ENCODE data around the gene TLE4.

- TF ChIP-seq, protein P1, sequence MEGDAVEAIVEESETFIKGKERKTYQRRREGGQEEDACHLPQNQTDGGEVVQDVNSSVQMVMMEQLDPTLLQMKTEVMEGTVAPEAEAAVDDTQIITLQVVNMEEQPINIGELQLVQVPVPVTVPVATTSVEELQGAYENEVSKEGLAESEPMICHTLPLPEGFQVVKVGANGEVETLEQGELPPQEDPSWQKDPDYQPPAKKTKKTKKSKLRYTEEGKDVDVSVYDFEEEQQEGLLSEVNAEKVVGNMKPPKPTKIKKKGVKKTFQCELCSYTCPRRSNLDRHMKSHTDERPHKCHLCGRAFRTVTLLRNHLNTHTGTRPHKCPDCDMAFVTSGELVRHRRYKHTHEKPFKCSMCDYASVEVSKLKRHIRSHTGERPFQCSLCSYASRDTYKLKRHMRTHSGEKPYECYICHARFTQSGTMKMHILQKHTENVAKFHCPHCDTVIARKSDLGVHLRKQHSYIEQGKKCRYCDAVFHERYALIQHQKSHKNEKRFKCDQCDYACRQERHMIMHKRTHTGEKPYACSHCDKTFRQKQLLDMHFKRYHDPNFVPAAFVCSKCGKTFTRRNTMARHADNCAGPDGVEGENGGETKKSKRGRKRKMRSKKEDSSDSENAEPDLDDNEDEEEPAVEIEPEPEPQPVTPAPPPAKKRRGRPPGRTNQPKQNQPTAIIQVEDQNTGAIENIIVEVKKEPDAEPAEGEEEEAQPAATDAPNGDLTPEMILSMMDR (IDR thresholded peaks at IDR 0.05; ENCODE audit: insufficient read depth, low read length) = no peak
- TF ChIP-seq, protein P2, sequence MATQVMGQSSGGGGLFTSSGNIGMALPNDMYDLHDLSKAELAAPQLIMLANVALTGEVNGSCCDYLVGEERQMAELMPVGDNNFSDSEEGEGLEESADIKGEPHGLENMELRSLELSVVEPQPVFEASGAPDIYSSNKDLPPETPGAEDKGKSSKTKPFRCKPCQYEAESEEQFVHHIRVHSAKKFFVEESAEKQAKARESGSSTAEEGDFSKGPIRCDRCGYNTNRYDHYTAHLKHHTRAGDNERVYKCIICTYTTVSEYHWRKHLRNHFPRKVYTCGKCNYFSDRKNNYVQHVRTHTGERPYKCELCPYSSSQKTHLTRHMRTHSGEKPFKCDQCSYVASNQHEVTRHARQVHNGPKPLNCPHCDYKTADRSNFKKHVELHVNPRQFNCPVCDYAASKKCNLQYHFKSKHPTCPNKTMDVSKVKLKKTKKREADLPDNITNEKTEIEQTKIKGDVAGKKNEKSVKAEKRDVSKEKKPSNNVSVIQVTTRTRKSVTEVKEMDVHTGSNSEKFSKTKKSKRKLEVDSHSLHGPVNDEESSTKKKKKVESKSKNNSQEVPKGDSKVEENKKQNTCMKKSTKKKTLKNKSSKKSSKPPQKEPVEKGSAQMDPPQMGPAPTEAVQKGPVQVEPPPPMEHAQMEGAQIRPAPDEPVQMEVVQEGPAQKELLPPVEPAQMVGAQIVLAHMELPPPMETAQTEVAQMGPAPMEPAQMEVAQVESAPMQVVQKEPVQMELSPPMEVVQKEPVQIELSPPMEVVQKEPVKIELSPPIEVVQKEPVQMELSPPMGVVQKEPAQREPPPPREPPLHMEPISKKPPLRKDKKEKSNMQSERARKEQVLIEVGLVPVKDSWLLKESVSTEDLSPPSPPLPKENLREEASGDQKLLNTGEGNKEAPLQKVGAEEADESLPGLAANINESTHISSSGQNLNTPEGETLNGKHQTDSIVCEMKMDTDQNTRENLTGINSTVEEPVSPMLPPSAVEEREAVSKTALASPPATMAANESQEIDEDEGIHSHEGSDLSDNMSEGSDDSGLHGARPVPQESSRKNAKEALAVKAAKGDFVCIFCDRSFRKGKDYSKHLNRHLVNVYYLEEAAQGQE (IDR thresholded peaks at IDR 0.05; ENCODE audit: insufficient replicate concordance, low read depth) = no peak
- TF ChIP-seq POLR2AphosphoS5 (IDR thresholded peaks at IDR 0.05; ENCODE audit: low read depth) = no peak
These were observed 90.8 kb downstream of the TLE4 start for GRCh38 chr9:79662537-79662956.

Data from HL-60 (cell line).